Activated effector memory CD4-positive, alpha-beta T cell treated with anti-CD3 and anti-CD28 coated beads, Interleukin-2, amount 50 U/mL, for 16 hours (primary cell): ENCODE data around the gene TMSB4X.
A peak's percentile ranks its signal among the peaks of the same experiment; 100 is the strongest.
"Not testable (repeated sequence)": the region's sequence is repeated elsewhere in the genome, so short reads cannot be mapped to it uniquely, and the experiment has no call there.

Experiments used
- DNase-seq: peaks from one replicate; pipeline ENCODE4 v3.0.0-alpha.2; 2020

Gene TMSB4X

DNA sequence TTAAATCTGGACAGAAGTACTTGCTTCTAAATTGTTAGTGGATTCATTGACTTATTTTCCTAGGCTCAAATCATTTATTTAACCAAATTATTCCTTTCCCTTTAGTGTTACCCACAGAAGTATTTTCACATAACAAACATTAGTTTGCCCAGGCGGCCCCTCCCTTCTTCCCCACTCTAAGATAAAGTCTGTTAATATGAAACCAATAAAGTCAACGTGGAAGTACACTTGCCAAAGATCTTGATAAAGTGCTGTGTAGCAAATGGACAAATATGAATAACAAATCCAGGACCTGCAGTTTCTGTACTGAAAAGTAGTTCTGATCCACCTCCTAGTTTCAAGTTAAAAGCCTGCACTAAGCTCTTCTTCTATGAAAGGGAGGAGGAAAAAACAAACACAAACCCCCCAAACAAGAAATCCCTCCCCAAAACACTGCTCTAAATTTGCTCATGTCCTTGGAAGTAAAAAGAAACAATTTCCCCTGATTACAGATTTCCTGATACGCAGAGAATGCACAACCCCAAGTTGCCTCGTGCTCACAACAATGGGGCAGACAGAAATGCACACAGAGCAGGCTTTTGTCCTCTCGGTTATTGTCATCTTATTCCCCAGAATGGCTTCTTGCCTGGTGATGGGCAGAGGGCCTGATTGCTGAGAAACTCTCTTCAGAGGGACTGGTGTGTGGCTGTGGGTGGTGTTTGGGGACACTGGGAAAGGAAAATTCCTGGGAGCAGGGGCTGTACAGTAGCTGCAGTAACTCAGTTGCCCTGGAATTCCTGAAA, 23.2 kb downstream of the TMSB4X start:
- no peak for DNase-seq

DNA sequence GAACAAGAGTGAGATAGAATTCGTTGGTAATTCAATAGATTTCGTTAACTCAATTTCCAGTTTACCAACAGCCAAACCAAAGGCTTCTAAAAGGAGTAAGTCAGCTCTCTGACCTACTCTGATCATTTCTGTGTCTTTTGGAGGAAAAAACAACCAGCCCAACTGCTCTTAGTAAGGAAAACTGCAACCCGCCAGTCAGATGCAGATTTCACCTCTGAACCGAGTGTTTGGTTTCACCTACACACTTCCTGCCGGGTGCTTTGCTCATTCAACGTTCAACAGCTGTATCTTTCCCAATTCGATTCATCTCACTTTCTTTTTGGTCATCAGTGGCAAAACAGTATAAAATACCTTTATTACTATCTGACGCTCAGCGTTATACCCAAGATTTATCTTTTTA, 24.5 kb downstream of the TMSB4X start:
- peak; percentile 80 for DNase-seq

DNA sequence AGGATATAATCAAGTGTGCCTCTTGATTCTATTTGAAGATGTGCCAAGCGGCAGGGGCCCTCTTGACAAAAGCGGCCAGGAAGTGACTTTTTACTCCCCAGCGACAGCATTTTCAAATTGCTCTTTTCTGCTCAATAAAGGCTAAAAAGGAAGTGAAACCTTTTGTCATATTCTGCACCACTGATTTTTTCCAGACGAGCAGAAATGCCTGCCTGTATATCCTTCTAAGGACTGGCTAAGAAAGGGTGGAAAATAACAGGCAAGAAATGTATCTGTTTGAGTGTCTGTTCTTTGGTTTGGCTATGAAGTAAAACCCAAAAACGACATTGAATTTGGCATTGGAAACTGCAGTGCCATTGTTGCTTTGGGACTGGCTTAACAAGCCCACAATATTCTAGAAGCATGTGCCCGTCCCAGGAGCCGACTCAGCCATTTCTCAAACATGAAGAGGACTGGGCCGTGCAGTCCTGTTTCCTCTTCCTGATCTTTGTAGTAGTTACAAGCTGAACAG, 25.4 kb downstream of the TMSB4X start:
- DNase-seq = peak; percentile 71

DNA sequence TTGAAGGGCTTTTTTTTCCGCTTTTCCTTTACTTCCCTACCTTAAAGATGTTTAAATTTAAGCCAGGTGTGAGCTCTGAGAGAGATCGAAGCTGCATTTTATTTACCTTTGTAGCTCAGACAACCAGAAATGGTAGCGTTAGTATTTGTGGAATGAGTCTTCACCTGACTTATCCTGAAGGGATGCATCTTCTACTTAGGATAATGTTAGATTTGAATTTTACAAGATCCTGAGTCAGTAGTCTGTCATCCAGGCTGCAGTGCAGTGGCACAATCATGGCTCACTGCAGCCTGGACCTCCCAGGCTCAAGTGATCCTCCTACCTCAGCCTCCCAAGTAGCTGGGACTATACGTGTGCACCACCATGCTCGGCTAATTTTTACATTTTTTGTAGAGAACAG, 26.2 kb downstream of the TMSB4X start:
- DNase-seq = no peak

DNA sequence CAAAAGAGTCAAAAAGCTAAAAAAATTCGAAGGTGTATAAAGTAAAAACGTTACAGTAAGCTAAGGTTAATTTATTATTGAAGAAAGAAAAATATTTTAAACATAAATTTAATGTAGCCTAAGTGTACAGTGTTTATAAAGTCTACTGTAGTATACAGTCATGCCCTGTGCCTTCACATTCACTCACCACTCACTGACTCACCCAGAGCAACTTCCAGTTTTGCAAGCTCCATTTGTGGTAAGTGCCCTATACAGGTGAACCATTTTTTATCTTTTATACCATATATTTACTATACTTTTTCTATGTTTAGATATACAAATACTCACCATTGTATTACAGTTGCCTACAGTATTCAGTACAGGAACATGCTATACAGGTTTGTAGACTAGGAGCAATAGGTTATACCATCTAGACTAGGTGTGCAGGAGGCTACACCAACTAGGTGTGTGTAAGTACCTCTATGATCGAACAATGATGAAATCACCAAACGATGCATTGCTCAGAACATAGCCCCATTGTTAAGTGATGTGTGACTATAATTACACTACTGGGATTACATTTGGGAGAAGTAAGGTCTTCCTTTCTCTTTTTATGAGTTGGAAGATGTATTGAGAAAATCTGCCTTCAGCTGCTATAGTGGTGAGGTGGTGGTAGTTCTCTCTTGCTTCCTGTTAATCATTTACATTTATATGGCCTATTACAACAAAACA, 27.2 kb downstream of the TMSB4X start:
- DNase-seq = peak; percentile 69

DNA sequence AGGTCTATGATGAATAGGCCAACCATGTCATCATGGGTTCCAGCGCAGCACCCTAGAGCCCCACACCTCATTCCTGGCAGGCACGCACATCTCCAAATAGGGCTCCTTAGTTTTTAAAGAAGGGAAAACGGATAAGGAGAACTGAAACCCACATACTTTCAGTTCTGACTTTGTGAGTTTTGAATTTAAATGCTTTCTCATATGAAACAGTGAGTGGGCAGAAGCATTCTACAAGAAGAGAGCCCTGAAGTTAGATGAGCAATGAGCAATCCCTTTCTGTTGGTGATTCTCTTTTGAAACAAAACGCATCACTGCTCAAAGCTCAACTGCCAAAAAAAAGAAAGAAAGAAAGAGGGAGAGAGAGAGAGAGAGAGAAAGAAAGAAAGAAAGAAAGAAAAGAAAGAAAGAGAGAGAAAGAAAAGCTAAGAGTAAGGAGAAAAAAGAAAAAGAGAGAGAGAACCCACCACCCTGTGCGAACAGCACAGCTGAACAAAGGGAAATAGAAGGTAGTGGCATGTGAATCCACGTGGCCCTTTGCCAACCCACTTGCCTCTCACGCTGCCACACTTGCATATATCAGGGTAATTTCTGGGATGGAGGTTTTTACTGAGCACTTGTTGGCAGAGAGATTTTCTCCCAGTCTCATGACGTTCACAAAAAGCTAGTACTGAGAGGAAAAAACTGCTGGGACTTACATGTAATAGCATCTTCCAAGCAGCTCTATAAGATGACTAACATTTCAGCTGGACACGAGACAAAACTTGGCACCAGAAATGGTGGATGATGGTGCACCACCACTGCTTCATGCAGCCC, 31.0 kb downstream of the TMSB4X start:
- DNase-seq = no peak

DNA sequence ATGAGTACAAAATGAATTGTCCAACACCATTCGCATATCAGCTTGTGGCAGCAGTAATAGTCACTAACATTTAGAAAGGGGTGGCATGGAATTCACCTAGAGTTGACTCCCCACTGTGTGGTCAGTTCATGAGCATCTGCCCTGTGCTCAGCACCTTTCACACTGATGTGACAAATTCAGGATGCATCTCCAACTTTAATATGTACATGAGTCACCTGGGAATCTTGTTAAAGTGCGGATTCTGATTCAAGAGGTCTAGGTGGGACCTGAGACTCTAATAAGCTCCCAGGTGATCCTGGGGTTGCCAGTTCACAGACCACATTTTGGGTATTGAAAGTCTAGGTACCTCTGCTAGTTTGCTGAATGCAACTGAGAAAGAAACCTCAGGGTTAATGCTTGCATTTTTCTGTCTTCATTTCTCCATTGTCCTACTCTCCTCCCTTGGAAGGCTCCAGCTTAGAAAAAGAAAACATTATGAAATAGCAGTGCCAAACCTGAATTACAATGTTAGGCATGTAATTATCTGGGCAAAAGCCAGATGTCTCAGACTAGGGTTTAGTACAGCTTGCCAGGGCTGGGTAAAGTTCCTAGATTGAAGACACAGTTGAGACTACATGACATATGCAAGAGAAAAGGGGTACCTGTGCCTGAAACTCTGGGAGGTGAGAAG, 32.7 kb downstream of the TMSB4X start:
- DNase-seq = no peak

DNA sequence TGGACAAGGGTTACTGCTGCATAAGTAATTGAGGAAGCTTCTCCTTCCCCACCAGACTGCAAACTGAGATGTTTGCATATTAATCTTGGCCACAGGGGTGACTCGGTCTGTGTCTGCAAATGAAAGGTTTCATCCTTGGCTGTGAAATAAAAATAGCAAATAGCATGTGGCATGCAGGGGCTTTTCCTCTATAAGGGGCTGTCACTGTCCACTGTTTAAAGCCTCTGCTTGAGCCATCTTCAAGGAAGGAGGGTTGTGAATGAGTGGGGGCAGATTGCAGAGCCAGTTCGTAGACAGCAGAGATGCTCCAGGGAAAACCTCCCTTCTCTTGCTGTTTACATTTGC, 33.3 kb downstream of the TMSB4X start:
- DNase-seq = no peak

DNA sequence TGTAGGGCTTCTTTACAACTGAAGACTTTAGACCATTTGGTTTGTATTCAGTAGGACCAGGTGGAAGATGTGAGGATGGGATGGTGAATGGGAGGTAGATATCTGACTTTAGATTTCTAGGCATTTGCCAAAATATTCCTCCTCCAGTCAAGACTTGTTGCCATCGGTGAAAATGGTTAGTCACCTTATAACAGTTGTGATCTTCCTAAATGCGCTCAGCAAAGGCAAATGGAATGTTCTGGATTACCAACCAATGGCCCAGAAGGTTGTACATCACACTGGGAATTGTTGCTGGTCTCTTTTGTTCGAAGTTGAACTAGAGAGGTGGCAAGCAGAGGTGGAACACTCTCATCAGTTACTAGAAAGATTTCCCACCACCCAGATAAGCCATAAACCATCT, 33.9 kb downstream of the TMSB4X start:
- DNase-seq = no peak

DNA sequence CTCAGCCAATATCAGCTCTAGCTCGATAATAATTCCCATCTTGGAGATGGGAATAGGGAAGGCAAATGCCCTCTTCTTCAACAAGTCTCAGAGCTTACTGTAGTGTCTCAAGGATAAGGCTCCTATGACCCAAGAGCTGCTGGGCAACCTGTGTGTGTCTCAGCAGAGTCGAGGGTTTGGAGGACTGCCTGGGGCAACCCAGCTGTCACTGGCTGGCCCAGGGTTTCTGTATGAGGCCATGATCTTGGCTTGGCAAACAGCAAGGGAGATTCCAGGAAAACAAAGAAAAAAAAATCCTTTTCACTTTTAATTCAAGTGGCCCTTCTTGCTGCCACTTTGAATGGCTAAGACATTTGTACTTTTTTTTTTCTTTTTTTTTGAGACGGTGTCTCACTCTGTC, 34.4 kb downstream of the TMSB4X start:
- no peak for DNase-seq

DNA sequence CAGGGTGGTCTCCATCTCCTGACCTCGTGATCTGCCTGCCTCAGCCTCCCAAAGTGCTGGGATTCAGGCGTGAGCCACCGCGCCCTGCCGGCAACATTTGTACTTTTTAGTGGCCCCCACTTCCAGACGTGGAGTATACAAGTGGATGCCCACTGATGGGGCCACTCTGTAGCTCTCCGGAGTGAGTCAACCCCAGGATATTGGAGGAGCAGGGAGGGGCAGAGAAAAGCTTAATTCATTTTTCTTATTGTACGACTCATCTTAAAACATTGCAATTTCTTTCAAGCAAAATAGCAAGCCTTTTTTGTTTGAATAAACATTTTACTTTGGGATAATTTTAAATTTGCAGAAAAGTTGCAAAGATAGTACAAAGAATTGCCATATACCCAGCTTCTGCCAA, 34.9 kb downstream of the TMSB4X start:
- DNase-seq = no peak

DNA sequence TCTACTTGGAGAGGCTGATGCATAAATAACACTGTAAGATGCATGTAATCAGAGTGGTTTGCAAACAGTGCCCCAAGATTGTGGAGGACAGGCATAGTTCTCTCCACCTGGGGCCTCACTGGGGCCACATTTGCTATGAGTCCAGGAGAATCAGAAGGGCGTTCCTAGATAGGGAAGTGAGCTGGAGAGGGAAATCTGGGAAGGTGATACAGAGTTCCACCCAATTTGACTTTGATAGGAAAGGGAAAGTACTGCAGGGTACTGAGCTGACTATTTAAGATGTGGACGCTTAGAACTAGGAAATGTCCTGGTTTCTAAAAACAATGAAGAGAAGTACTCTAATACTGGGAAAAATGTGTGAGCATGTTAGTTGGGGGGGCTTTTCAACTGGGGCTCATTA, 35.6 kb downstream of the TMSB4X start:
- DNase-seq = no peak

DNA sequence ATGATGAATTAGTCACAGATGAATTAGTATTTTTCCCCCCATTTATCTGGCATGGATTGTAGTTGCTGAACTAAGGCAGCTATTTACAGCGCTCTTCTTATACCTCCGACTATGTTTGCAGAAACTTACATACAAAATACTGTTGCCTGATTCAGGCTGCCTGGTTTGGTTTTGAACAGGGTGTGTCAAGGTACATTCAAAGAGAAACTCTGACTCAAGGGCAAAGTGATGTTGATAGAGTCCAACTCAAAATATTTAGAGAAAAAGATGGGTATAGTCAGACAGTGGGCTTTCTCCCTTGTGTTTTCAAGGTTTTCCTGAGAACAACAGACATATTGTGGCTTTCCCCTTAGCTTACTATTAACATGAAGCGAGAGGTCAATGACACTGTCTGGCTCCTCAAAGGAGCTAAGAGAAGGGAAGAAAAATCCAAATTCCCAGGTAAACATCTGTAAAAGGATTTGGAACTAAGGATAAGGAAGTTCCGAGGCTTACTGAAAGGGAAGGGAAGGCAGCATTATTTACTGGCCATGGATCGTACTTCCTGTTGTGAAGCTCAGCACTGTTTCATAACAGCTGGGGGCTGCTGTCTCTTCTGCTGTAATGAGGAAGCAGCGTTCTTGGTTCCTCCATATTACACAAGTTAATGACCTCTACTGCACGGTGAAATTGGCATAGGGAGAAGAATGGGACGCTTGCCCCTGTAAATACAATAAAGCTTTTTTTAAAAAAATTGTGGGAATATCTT, 38.6 kb downstream of the TMSB4X start:
- no peak for DNase-seq

DNA sequence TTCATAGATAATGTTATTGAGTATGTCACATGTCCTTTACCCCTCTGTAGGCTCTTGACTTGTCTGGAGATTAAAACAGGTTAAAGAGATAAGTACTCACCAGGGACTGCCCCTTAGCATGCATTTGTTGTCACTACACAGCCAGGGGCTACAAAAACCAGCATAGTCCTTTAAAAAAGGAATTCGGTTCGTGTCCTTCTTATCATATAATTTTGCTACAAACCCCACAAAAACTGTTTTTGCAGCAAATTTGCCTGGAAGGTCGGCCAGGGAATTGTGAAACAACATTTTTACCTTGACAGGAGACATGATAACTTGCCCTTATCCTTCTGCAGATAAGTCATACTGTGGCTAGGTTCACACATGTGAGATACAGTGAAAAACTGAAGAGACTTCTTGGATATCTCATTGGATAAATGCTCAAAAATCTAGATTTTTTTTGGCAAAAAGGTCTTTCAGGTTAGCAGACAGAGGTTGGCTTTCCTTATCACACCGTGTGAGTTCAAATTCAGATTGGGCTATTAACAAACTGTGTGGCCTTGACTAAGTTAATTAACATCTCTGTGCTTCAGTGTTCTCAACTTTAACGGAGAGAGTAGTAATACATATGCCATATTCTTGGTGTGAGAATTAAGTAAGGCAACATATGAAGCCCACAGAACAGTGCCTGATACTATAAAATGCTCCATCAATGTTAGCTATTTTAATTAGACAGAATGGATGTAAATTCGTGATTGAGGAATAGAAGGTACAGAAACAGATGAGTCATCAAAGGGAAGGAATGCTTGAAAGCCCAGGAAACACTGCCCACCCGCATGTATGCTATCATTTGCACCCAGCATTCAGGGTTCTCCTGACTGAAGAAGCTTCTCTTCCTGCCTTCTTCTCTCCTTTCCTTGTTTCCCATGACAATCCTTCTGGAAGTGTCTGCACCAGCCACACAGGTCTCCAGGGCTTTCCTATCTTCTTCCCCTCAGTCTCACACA, 39.5 kb downstream of the TMSB4X start:
- DNase-seq = no peak

DNA sequence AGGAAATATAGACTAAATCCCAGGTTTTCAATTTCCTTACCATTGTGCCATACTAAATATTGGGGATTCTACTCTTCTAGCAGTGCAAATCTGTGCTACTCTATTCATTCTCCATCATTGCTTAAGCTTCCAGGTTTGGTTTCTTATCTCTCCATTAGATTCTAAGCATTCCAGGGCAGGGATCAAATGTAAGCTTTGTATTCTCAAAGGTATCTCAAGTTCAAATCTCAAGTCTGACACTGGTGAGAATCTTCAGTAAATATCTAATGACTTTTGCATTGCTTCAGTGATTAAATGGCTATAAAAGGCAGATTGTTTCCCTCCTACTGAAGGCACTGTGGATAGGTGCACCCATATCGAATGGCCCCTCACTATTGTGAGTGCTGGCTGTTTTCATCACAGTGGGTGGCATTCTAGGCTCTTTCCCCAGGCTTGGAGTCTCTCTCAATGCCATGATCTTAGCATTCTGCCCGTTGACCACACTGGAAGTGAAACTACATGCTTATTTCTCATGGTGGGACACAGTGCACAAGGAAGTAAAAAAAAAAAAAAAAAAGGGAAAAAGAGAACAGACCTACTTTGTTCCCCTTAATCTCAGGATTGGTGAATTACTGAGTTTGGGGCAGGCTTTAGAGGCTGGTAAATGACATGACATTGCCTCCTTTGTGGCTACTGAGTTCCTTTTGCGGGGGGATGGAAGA, 40.8 kb downstream of the TMSB4X start:
- no peak for DNase-seq

DNA sequence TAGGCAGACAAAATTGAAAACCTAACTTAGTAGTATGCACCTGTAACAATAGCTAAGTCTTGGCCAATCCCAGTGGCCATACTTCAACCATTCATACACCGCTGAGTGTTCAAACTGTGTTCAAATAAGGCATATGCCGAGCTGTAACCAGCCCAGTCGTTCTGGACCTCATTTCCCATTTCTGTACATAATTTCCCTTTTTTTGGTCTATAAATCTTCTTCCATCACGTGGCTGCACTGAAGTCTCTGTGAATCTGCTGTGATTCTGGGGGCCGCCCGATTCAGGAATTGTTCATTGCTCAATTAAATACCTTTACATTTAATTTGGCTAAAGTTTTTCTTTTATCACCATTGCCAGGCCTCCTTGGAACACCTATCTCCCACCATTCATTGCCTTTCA, 41.8 kb downstream of the TMSB4X start:
- DNase-seq = not testable (repeated sequence)

DNA sequence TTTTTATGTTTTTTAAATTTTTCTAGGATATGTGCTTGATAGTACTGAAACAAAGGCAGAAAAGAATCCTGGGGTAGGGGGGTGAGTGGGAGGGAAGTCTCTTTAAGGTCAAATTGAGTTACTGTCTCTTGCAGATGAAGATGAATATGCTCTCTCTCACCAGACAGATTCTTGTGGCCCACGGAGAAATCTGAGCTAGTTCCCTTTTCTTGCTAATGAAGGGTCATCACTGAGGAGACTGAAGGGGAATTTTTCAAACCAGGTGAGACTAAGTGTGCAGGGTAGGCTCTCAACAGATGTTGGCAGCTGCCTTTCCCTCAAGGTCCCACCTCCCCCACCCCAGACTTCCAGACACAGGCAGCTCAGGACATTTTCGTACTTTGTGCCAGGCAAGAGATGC, 48.0 kb downstream of the TMSB4X start:
- no peak for DNase-seq

DNA sequence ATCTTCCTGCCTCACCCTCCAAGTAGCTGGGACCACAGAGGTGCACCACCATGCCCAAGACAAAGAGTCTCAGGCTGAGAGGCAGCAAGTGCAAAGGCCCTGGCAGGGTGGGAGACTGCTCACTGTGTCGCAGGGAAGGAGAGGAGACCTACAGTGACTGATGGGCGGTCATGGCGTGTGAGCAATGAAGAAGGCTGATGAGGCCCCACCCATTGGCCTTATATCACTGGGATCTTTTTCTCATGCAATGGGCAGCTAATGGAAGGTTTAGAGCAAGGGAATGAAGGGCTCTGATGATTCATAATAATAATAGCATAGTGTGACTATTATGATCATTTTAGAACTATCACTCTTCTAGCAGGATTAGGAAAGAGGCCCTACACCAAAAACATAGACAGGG, 48.7 kb downstream of the TMSB4X start:
- DNase-seq = no peak

DNA sequence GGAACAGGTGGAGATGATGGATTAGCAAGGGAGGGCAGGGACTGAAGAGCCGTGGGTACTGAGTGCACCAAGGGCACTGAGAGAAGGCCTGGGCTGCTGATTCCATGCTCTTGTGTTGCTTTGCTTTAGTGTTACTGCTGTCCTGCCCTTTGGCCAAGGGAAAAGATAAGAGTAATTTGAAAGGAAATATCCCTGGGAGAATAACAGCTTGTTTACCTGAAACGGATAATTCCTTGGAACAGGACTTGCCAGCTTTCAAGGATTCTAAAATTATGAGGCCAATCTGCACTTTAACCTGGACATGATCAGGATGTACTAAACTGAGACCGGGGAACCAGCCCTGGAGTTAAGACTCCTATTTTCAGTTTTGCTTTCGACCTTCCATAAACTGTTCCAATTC, 49.1 kb downstream of the TMSB4X start:
- DNase-seq = no peak

DNA sequence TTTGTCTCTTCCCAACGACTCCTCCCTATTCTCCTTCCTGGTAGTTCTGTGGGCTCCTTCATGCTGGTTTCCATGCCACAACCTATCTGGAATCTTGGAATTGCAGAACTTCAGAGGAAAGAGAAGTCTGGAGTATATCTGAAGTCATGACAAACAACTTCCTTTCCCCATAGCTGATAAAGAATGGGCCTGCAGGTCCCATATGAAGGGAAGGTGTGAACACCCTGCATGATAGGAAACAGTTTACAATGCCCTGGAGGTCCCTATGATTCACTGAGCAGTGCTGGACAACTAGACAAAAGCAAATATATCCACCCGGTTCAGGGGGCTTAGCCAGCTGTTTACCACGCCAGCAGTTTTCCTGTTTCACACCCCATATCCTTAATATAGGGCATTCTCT, 50.1 kb downstream of the TMSB4X start:
- DNase-seq = no peak
